Skeletal muscle tissue (tissue), 4 donors: Measurements from ENCODE around the gene NOP58. TPM values are rescaled to one million over a fixed set of nuclear protein-coding genes. Genes with fewer than 3 reads are reported as not detected.
"Not testable (repeated sequence)": the region's sequence is repeated elsewhere in the genome, so short reads cannot be mapped to it uniquely, and the experiment has no call there.

Experiments used
- H3K27ac ChIP-seq: one replicate; pipeline ENCODE4 v1.7.0; 2013; ENCODE audit warnings: mild to moderate bottlenecking, low read depth, low read length, inconsistent platforms
- H3K27me3 ChIP-seq, 3 donors: one replicate each; pipeline ENCODE4 v1.7.0; 2013; ENCODE audit warnings: low read length in 3 of 3; ENCODE audit not compliant: control insufficient read depth in 3 of 3, insufficient read depth in 3 of 3
- H3K36me3 ChIP-seq, 3 donors: one replicate each; pipeline ENCODE4 v1.7.0; 2013; ENCODE audit warnings: low read length in 3 of 3; ENCODE audit not compliant: control insufficient read depth in 3 of 3, insufficient read depth in 3 of 3
- H3K4me1 ChIP-seq, 3 donors: one replicate each; pipeline ENCODE4 v1.7.0; 2013; ENCODE audit warnings: low read length in 3 of 3, mild to moderate bottlenecking in 3 of 3; ENCODE audit not compliant: control insufficient read depth in 3 of 3, insufficient read depth in 3 of 3
- H3K4me3 ChIP-seq, 3 donors: one replicate each; pipeline ENCODE4 v1.7.0; 2013; ENCODE audit warnings: low read length in 3 of 3
- H3K9ac ChIP-seq, 3 donors: one replicate each; pipeline ENCODE4 v1.7.0; 2013; ENCODE audit warnings: low read length in 3 of 3, mild to moderate bottlenecking in 3 of 3, moderate library complexity in 2 of 3, low read depth in 1 of 3
- H3K9me3 ChIP-seq, 3 donors: one replicate each; pipeline ENCODE4 v1.7.0; 2013; ENCODE audit warnings: low read length in 3 of 3; ENCODE audit not compliant: control insufficient read depth in 3 of 3
- total RNA-seq: library from RNA; depleted of rRNA; stranded (reverse); fragments of >200 nt; gene quantifications from one replicate; pipeline ENCODE4 v1.2.3, GENCODE V29; 2014
- donor health status: Osteomylitis.

Gene NOP58
- total RNA-seq, 1 donor from 2014 or later, result 49.6 TPM

GRCh38 chr2:202290970-202291369, 25.4 kb downstream of the NOP58 start:
- no peaks in the 10 kb centered on the region for H3K9me3 ChIP-seq
- H3K9ac ChIP-seq, result no peak overlapping the region
- no peaks in the 10 kb centered on the region for H3K4me1 ChIP-seq
- H3K27ac ChIP-seq, result no peak overlapping the region
- no peak overlapping the region for H3K4me3 ChIP-seq
- H3K27me3 ChIP-seq, result no peaks in the 10 kb centered on the region
- H3K36me3 ChIP-seq, result peaks cover 24 to 65% (median 56%) of the 10 kb centered on the region in 3 donors

- Histone ChIP-seq H3K27ac (no peak overlapping the region), H3K9me3 (no peaks in the 10 kb centered on the region), H3K4me3 (no peak overlapping the region), H3K36me3 (peaks cover 18 to 78% (median 68%) of the 10 kb centered on the region in 3 donors), H3K9ac (no peak overlapping the region), H3K4me1 (no peaks in the 10 kb centered on the region), H3K27me3 (no peaks in the 10 kb centered on the region)
These were observed 34.1 kb downstream of the NOP58 start for GRCh38 chr2:202299712-202300111.

GRCh38 chr2:202306034-202306433, 40.5 kb downstream of the NOP58 start:
- no peak overlapping the region for H3K27ac ChIP-seq
- no peaks in the 10 kb centered on the region for H3K27me3 ChIP-seq
- H3K4me1 ChIP-seq, result no peaks in the 10 kb centered on the region
- H3K4me3 ChIP-seq, result no peak overlapping the region
- peaks cover 16 to 64% (median 41%) of the 10 kb centered on the region in 3 donors for H3K36me3 ChIP-seq
- H3K9ac ChIP-seq, result no peak overlapping the region
- no peaks in the 10 kb centered on the region for H3K9me3 ChIP-seq

GRCh38 chr2:202307690-202308089, 42.1 kb downstream of the NOP58 start:
- Histone ChIP-seq H3K9ac (no peak overlapping the region), H3K4me1 (no peaks in the 10 kb centered on the region), H3K4me3 (no peak overlapping the region), H3K36me3 (peaks cover 11 to 56% (median 30%) of the 10 kb centered on the region in 3 donors), H3K27me3 (no peaks in the 10 kb centered on the region), H3K27ac (no peak overlapping the region), H3K9me3 (no peaks in the 10 kb centered on the region)

- no peak overlapping the region for H3K9ac ChIP-seq
- H3K4me3 ChIP-seq, result no peak overlapping the region
- no peaks in the 10 kb centered on the region for H3K9me3 ChIP-seq
These were observed 46.3 kb downstream of the NOP58 start for GRCh38 chr2:202311823-202312388.

GRCh38 chr2:202314116-202314515, 48.6 kb downstream of the NOP58 start:
- peaks cover 6 to 10% (median 9%) of the 10 kb centered on the region in 3 donors for H3K4me1 ChIP-seq
- no peak overlapping the region for H3K9ac ChIP-seq
- H3K9me3 ChIP-seq, result no peaks in the 10 kb centered on the region
- no peaks in the 10 kb centered on the region for H3K27me3 ChIP-seq
- H3K36me3 ChIP-seq, result peaks cover 0 to 10% (median 0%) of the 10 kb centered on the region in 3 donors
- no peak overlapping the region for H3K27ac ChIP-seq
- H3K4me3 ChIP-seq, result no peak overlapping the region

More at GRCh38 chr2:202311823-202312388, 46.3 kb downstream of the NOP58 start:
- Histone ChIP-seq H3K36me3 (peaks cover 0 to 17% (median 0%) of the 10 kb centered on the region in 3 donors), H3K27me3 (no peaks in the 10 kb centered on the region), H3K27ac (no peak overlapping the region), H3K4me1 (peaks cover 0 to 2% (median 1%) of the 10 kb centered on the region in 3 donors)

GRCh38 chr2:202317080-202317857, 51.7 kb downstream of the NOP58 start:
- Histone ChIP-seq H3K9me3 (no peaks in the 10 kb centered on the region), H3K4me1 (peaks cover 6 to 10% (median 9%) of the 10 kb centered on the region in 3 donors), H3K4me3 (no peak overlapping the region), H3K27me3 (no peaks in the 10 kb centered on the region), H3K27ac (peak overlapping the region; percentile 75), H3K36me3 (peaks cover 0 to 4% (median 0%) of the 10 kb centered on the region in 3 donors), H3K9ac (no peak overlapping the region)

- H3K4me3 ChIP-seq, H3K36me3 ChIP-seq, H3K4me1 ChIP-seq, H3K27me3 ChIP-seq, H3K9me3 ChIP-seq, H3K27ac ChIP-seq, H3K9ac ChIP-seq: not testable (repeated sequence)
These were observed 54.8 kb downstream of the NOP58 start for GRCh38 chr2:202320362-202320761.

- Histone ChIP-seq H3K27ac (no peak overlapping the region), H3K9me3 (no peaks in the 10 kb centered on the region), H3K4me1 (peaks cover 4 to 6% (median 5%) of the 10 kb centered on the region in 3 donors), H3K9ac (no peak overlapping the region), H3K4me3 (no peak overlapping the region), H3K36me3 (peaks cover 0 to 8% (median 0%) of the 10 kb centered on the region in 3 donors), H3K27me3 (no peaks in the 10 kb centered on the region)
These were observed 56.9 kb downstream of the NOP58 start for GRCh38 chr2:202322435-202322834.

- Histone ChIP-seq H3K9ac (no peak overlapping the region), H3K4me1 (no peaks in the 10 kb centered on the region), H3K27me3 (no peaks in the 10 kb centered on the region), H3K4me3 (no peak overlapping the region), H3K9me3 (no peaks in the 10 kb centered on the region), H3K27ac (no peak overlapping the region), H3K36me3 (peaks cover 0 to 4% (median 0%) of the 10 kb centered on the region in 3 donors)
These were observed 62.3 kb downstream of the NOP58 start for GRCh38 chr2:202327858-202328257.
